ENCODE results near the gene CYSRT1.

Gene CYSRT1

GRCh38 chr9:137266162-137266527 lies 41.2 kb downstream of the CYSRT1 start:
- TF ChIP-seq TAF1 (IDR thresholded peaks at IDR 0.05; ENCODE audit: borderline replicate concordance, low read depth, low read length) (no peak), POLR2A (IDR thresholded peaks at IDR 0.05; ENCODE audit: low read depth, low read length) (no peak; the same call in 1 of the 2 replicates), POLR2AphosphoS5 (IDR thresholded peaks at IDR 0.05; ENCODE audit: low read depth, low read length) (no peak)
- DNase-seq (ENCODE audit: insufficient read length): no peak
- FAIRE-seq: no peak

GRCh38 chr9:137266585-137267453 lies 41.8 kb downstream of the CYSRT1 start:
- no peak for TF ChIP-seq POLR2A (IDR thresholded peaks at IDR 0.05; ENCODE audit: low read depth, low read length)
- TF ChIP-seq POLR2AphosphoS5 (IDR thresholded peaks at IDR 0.05; ENCODE audit: low read depth, low read length): no peak
- no peak for TF ChIP-seq TAF1 (IDR thresholded peaks at IDR 0.05; ENCODE audit: borderline replicate concordance, low read depth, low read length)
- DNase-seq (ENCODE audit: insufficient read length) (no peak), FAIRE-seq (no peak)

- FAIRE-seq: no peak
- no peak for TF ChIP-seq POLR2AphosphoS5 (IDR thresholded peaks at IDR 0.05; ENCODE audit: low read depth, low read length)
- no peak for TF ChIP-seq TAF1 (IDR thresholded peaks at IDR 0.05; ENCODE audit: borderline replicate concordance, low read depth, low read length)
- TF ChIP-seq POLR2A (IDR thresholded peaks at IDR 0.05; ENCODE audit: low read depth, low read length): no peak
- no peak for DNase-seq (ENCODE audit: insufficient read length)
These were observed 43.0 kb downstream of the CYSRT1 start for GRCh38 chr9:137267933-137268355.

- FAIRE-seq (no peak), DNase-seq (ENCODE audit: insufficient read length) (no peak)
- TF ChIP-seq TAF1 (IDR thresholded peaks at IDR 0.05; ENCODE audit: borderline replicate concordance, low read depth, low read length) (no peak), POLR2A (IDR thresholded peaks at IDR 0.05; ENCODE audit: low read depth, low read length) (no peak)
These were observed 43.7 kb downstream of the CYSRT1 start for GRCh38 chr9:137268538-137269201.

GRCh38 chr9:137269231-137269772 lies 44.3 kb downstream of the CYSRT1 start:
- no peak for DNase-seq (ENCODE audit: insufficient read length)
- no peak for TF ChIP-seq POLR2A (IDR thresholded peaks at IDR 0.05; ENCODE audit: low read depth, low read length)
- TF ChIP-seq TAF1 (IDR thresholded peaks at IDR 0.05; ENCODE audit: borderline replicate concordance, low read depth, low read length): no peak
- TF ChIP-seq POLR2AphosphoS5 (IDR thresholded peaks at IDR 0.05; ENCODE audit: low read depth, low read length): no peak
- peak; percentile 71 for FAIRE-seq

- no peak for TF ChIP-seq POLR2A (IDR thresholded peaks at IDR 0.05; ENCODE audit: low read depth, low read length)
- no peak for TF ChIP-seq TAF1 (IDR thresholded peaks at IDR 0.05; ENCODE audit: borderline replicate concordance, low read depth, low read length)
- no peak for TF ChIP-seq POLR2AphosphoS5 (IDR thresholded peaks at IDR 0.05; ENCODE audit: low read depth, low read length)
- DNase-seq (ENCODE audit: insufficient read length) (no peak), FAIRE-seq (no peak)
These were observed 46.1 kb downstream of the CYSRT1 start for GRCh38 chr9:137270929-137271695.

- DNase-seq (ENCODE audit: insufficient read length): no peak
- FAIRE-seq: no peak
These were observed 46.7 kb downstream of the CYSRT1 start for GRCh38 chr9:137271696-137272076.

GRCh38 chr9:137272241-137273094 lies 47.5 kb downstream of the CYSRT1 start:
- TF ChIP-seq TAF1 (IDR thresholded peaks at IDR 0.05; ENCODE audit: borderline replicate concordance, low read depth, low read length): no peak
- no peak for TF ChIP-seq POLR2A (IDR thresholded peaks at IDR 0.05; ENCODE audit: low read depth, low read length)
- TF ChIP-seq POLR2AphosphoS5 (IDR thresholded peaks at IDR 0.05; ENCODE audit: low read depth, low read length): no peak
- FAIRE-seq (no peak), DNase-seq (ENCODE audit: insufficient read length) (no peak)

More at GRCh38 chr9:137271696-137272076, 46.7 kb downstream of the CYSRT1 start:
- TF ChIP-seq POLR2AphosphoS5 (IDR thresholded peaks at IDR 0.05; ENCODE audit: low read depth, low read length): no peak

GRCh38 chr9:137273095-137273490 lies 48.1 kb downstream of the CYSRT1 start:
- DNase-seq (ENCODE audit: insufficient read length): no peak
- TF ChIP-seq POLR2AphosphoS5 (IDR thresholded peaks at IDR 0.05; ENCODE audit: low read depth, low read length): no peak
- FAIRE-seq: no peak

GRCh38 chr9:137273611-137274320 lies 48.8 kb downstream of the CYSRT1 start:
- DNase-seq (ENCODE audit: insufficient read length) (no peak), FAIRE-seq (no peak)
- TF ChIP-seq POLR2AphosphoS5 (IDR thresholded peaks at IDR 0.05; ENCODE audit: low read depth, low read length) (no peak), POLR2A (IDR thresholded peaks at IDR 0.05; ENCODE audit: low read depth, low read length) (no peak), TAF1 (IDR thresholded peaks at IDR 0.05; ENCODE audit: borderline replicate concordance, low read depth, low read length) (no peak)
